ENCODE measurements around the gene ZSCAN1.

- TF ChIP-seq ARNT (IDR thresholded peaks at IDR 0.05) = no peak
- TF ChIP-seq FOXA1 (IDR thresholded peaks at IDR 0.05) = no peak
- TF ChIP-seq HDGF (IDR thresholded peaks at IDR 0.05; ENCODE audit: borderline replicate concordance) = no peak
- no peak for TF ChIP-seq SUZ12 (IDR thresholded peaks at IDR 0.05)
- no peak for TF ChIP-seq FOXM1 (IDR thresholded peaks at IDR 0.05; ENCODE audit: borderline replicate concordance)
- TF ChIP-seq ELF4 (IDR thresholded peaks at IDR 0.05) = no peak
- TF ChIP-seq L3MBTL2 (conservative IDR thresholded peaks at IDR 0.05) = no peak
- TF ChIP-seq TARDBP (IDR thresholded peaks at IDR 0.05) = no peak
- TF ChIP-seq ZNF384 (IDR thresholded peaks at IDR 0.05) = no peak
- TF ChIP-seq NFRKB (IDR thresholded peaks at IDR 0.05) = no peak
These were observed 33.1 kb upstream of the ZSCAN1 start for GRCh38 chr19:58000677-58001076.
